ENCODE results near the gene PAPOLA. TPM values are rescaled to one million over a fixed set of nuclear protein-coding genes. Genes with fewer than 3 reads are reported as not detected.

PAPOLA gene
- polyA plus RNA-seq (2011; rRNA removed) (92.4 and 117 TPM in 2 replicates), polyA minus RNA-seq (2011; rRNA and poly(A)+ RNA removed) (77.2 and 95.4 TPM in 2 replicates)

GRCh38 chr14:96501740-96502620 lies at the start of gene PAPOLA:
PAPOLA (plus strand) TSS chr14:96502382; CDS start chr14:96502593, 211 bp downstream.
- H3K4me3 ChIP-seq (ENCODE audit: low read depth, low read length) = peak within 1 kb of the TSS; percentile 95
- H3K36me3 ChIP-seq (ENCODE audit: control insufficient read depth, insufficient read depth, low read length) = no peaks in the 10 kb centered on the region
- H3K27me3 ChIP-seq (ENCODE audit: control insufficient read depth, insufficient read depth, low read length) = no peaks in the 10 kb centered on the region
- peak; percentile 33 for TF ChIP-seq CTCF (IDR thresholded peaks at IDR 0.05; ENCODE audit: insufficient read depth, low read depth, low read length)
- ChIA-PET POLR2A (no interaction called here), CTCF (no interaction called here)
- DNase-seq (ENCODE audit: low read depth) = peak; percentile 80

- no peak for DNase-seq (ENCODE audit: low read depth)
- Histone ChIP-seq H3K36me3 (ENCODE audit: control insufficient read depth, insufficient read depth, low read length) (no peaks in the 10 kb centered on the region), H3K4me3 (ENCODE audit: low read depth, low read length) (no peak overlapping the region), H3K27me3 (ENCODE audit: control insufficient read depth, insufficient read depth, low read length) (no peaks in the 10 kb centered on the region)
- no peak for TF ChIP-seq CTCF (IDR thresholded peaks at IDR 0.05; ENCODE audit: insufficient read depth, low read depth, low read length)
- CTCF ChIA-PET = no interaction called here
- POLR2A ChIA-PET = no interaction called here
Measured at GRCh38 chr14:96452684-96453083, 49.5 kb upstream of the PAPOLA start.

DNA sequence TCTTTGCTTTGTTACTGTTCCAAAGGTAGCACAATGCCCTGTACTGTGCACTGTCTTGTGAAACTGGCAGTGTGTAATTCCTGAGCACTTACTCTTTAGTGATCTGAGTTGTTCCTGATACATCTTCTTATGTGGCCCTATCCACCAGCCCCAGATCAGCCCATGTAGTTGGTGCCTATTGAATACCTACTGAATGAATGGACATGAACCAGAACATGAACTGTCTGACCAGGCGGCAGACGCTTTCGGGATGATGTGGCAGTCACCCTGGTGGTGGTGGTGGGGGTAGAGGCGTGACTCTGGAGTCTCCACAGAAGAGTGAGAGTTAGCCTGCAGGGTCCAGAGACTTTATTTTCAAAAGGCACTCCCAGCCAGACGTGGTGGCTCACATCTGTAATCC lies 46.6 kb upstream of the PAPOLA start:
- ChIA-PET CTCF (no interaction called here), POLR2A (no interaction called here)
- DNase-seq (ENCODE audit: low read depth) = no peak
- Histone ChIP-seq H3K4me3 (ENCODE audit: low read depth, low read length) (no peak overlapping the region), H3K36me3 (ENCODE audit: control insufficient read depth, insufficient read depth, low read length) (no peaks in the 10 kb centered on the region), H3K27me3 (ENCODE audit: control insufficient read depth, insufficient read depth, low read length) (no peaks in the 10 kb centered on the region)
- no peak for TF ChIP-seq CTCF (IDR thresholded peaks at IDR 0.05; ENCODE audit: insufficient read depth, low read depth, low read length)

- no peaks in the 10 kb centered on the region for H3K36me3 ChIP-seq (ENCODE audit: control insufficient read depth, insufficient read depth, low read length)
- no peak overlapping the region for H3K4me3 ChIP-seq (ENCODE audit: low read depth, low read length)
- no peak for DNase-seq (ENCODE audit: low read depth)
- H3K27me3 ChIP-seq (ENCODE audit: control insufficient read depth, insufficient read depth, low read length) = no peaks in the 10 kb centered on the region
- CTCF ChIA-PET = no interaction called here
- POLR2A ChIA-PET = no interaction called here
- no peak for TF ChIP-seq CTCF (IDR thresholded peaks at IDR 0.05; ENCODE audit: insufficient read depth, low read depth, low read length)
Measured at GRCh38 chr14:96459851-96460250, 42.3 kb upstream of the PAPOLA start.

- ChIA-PET POLR2A (no interaction called here), CTCF (no interaction called here)
- no peak for TF ChIP-seq CTCF (IDR thresholded peaks at IDR 0.05; ENCODE audit: insufficient read depth, low read depth, low read length)
- DNase-seq (ENCODE audit: low read depth) = no peak
- Histone ChIP-seq H3K27me3 (ENCODE audit: control insufficient read depth, insufficient read depth, low read length) (no peaks in the 10 kb centered on the region), H3K36me3 (ENCODE audit: control insufficient read depth, insufficient read depth, low read length) (no peaks in the 10 kb centered on the region), H3K4me3 (ENCODE audit: low read depth, low read length) (no peak overlapping the region)
Measured at GRCh38 chr14:96461950-96462798, 40.0 kb upstream of the PAPOLA start.

Measured in BJ (cell line).